Measurements from ENCODE around the gene CFC1.
"Not testable (repeated sequence)": the region's sequence is repeated elsewhere in the genome, so short reads cannot be mapped to it uniquely, and the experiment has no call there.

The CFC1 gene

GRCh38 chr2:130599393-130599792, at the start of gene CFC1:
TSS of gene CFC1 (minus strand) at chr2:130599575. CDS start at chr2:130599287, 288 bp downstream.
- not testable (repeated sequence) for H3K4me3 ChIP-seq (replicated peaks in 1 of 2; ENCODE audit: low read depth in 2 of 2, low read length in 2 of 2); DNase-seq (ENCODE audit: low read depth in 2 of 2)

GRCh38 chr2:130641688-130642087, 42.3 kb upstream of the CFC1 start:
- not testable (repeated sequence) for DNase-seq (ENCODE audit: low read depth in 2 of 2); H3K4me3 ChIP-seq (replicated peaks in 1 of 2; ENCODE audit: low read depth in 2 of 2, low read length in 2 of 2)

GRCh38 chr2:130638973-130639372, 39.6 kb upstream of the CFC1 start:
- not testable (repeated sequence) for H3K4me3 ChIP-seq (replicated peaks in 1 of 2; ENCODE audit: low read depth in 2 of 2, low read length in 2 of 2); DNase-seq (ENCODE audit: low read depth in 2 of 2)

DNA sequence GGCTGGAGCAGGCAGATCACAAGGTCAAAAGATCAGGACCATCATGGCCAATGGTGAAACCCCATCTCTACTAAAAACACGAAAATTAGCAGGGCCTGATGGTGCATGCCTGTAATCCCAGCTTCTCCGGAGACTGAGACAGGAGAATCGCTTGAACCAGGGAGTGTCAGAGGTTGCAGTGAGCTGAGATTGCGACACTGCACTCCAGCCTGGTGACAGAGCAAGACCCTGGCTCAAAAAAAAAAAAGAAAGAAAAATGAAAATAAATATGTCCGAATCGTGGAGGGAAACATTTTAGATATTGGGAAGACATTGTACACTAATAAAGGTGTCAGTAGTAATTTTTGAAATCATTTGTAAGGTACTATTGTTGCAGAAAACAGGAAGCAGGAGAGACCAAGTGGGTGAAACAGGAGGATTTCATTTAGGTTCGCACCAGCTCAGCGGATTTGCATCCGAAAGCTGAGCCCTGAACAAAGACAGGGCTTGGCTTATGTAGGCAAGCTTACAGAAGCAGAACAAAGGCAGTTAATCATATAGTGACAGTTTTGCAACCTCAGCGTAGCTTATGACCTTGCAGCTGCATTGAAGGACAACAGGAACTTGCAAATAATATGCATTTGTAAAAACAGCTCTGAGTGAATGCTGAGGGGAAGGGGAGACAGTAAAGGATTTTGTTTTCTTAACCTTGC, 29.6 kb upstream of the CFC1 start:
- DNase-seq (ENCODE audit: low read depth in 2 of 2); H3K4me3 ChIP-seq (replicated peaks in 1 of 2; ENCODE audit: low read depth in 2 of 2, low read length in 2 of 2): not testable (repeated sequence)

- not testable (repeated sequence) for H3K4me3 ChIP-seq (replicated peaks in 1 of 2; ENCODE audit: low read depth in 2 of 2, low read length in 2 of 2); DNase-seq (ENCODE audit: low read depth in 2 of 2)
These were observed 11.8 kb upstream of the CFC1 start, which contains the start of gene POTEJ for GRCh38 chr2:130611140-130611539. TSS of gene POTEJ (plus strand) at chr2:130611440. CDS start at chr2:130611533, 93 bp downstream.

DNA sequence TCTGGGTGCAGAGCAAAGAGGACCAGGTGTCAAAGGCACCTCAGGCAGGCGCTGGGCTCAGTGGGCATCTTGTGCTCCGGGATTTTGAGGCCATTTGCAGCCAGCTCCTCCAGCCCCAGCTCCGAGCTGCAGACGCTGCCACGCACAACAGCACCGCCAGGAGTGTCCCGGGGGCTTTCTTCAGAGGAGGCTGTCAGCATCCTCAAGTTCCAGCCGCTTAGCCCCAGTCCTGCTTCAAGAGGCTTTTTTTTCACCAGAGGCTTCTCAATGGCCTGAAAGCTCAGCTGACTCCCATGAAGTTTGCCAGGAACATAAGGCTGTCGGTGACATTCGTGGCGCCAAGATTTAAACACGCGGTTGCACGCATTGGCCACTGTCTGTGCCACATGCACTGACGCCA, 11.1 kb upstream of the CFC1 start:
- DNase-seq (ENCODE audit: low read depth in 2 of 2); H3K4me3 ChIP-seq (replicated peaks in 1 of 2; ENCODE audit: low read depth in 2 of 2, low read length in 2 of 2): not testable (repeated sequence)

DNA sequence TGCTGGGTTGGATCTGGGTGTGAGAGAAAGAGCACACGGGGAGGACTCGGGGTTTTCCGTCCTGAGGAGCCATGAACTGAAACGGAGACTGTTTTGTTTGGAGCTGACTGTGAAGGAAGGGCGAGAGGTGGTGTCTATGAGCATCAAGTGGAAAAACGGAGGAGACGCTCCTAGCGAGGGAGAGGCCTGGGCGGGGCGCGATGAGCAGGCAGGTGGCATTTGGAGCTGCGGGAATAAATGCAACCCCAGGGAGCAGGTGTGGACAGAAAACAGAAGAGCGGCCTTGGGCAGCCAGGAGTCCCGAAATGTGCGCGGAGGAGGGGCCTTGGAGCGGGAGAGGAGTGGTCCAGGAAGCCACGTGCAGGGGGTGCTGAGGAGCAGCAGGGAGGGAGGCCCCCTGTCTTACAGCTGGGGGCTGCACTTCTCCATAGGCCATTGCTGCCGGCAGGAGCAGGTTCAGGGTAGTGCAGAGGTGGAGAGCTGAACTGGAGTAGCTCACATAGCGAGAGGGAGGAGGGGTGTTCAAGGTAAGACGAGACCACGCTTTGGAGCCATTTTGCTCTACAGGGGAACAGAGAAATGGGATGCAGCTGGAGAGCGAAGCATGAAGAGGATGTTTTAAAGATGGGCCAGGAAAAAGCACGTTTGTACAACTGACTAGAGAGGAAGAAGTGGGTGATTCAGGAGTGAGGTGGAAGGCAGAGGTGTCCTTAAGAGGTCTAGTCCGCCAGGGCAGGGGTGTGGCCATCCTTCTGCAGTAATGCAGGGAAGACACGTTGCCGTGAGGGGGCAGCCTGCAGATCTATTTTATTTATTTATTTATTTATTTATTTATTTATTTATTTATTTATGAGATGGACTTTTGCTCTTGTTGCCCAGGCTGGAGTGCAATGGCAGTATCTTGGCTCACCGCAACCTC, 9.9 kb upstream of the CFC1 start:
- DNase-seq (ENCODE audit: low read depth in 2 of 2); H3K4me3 ChIP-seq (replicated peaks in 1 of 2; ENCODE audit: low read depth in 2 of 2, low read length in 2 of 2): not testable (repeated sequence)

DNA sequence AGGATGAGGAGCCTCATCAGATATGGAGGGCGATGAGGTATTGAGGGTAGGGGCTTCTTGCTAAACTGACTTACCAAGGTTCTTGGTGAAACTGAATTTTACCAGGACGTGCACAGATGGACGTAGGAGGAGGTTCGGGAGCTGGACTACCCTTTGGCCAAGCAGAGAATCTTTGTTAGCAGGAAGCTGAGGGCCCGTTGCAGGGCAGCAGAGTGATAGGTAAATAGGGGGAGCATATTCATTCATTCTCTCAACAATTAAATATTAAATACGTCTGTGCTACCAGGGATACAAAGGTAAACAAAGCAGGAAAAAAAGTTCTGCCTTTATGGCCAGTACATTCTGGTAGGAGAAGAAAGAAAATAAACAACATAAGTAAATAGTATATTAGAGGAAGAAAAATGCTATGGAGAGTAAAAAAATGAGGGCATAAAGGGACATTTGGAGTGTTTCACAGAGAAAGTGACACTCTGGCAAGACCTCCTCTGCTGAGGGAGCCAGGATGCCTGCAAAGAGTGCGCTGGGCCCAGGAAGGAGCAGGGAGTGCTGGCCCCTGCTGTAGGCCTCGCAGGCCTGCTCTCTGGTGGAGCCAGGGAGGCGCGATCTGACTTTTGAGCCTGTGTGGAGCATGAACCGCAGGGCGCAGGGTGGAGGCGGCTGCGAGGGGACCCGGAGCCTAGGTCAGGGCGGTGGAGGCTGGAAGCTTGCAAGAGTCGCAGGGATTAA, 9.1 kb upstream of the CFC1 start:
- not testable (repeated sequence) for DNase-seq (ENCODE audit: low read depth in 2 of 2); H3K4me3 ChIP-seq (replicated peaks in 1 of 2; ENCODE audit: low read depth in 2 of 2, low read length in 2 of 2)

DNA sequence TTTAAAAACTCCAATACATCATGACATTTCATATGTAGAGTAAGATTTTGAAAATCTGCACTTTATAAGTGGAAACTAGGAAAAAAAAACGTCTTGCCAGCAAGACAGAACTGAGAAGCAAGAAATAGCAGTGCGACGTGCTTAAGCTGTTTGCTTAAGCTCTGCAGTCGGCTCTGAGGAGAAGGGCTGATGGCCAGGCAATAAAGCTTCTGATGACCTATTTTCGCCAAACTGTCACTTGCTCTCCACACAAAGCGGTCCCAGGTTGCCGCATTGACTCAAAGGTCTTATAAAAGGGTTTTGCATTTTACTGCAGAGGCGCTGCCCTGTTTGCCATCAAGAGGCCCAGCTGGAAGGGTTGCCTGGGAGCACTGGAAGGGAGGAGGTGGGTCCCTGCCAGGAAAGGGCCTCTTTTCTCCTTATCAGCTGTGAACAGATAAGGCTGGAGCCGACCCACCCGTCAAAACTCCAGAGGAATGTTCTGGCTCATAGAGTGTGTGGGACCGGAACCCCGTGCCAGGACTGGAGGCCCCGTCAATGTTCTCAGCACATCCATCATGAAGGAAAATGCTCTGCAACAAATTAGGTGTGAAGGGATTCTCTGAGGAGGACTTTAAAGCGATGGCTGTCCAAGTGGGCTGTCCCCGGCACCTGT, 2.4 kb upstream of the CFC1 start:
- DNase-seq (ENCODE audit: low read depth in 2 of 2): not testable (repeated sequence)

DNA sequence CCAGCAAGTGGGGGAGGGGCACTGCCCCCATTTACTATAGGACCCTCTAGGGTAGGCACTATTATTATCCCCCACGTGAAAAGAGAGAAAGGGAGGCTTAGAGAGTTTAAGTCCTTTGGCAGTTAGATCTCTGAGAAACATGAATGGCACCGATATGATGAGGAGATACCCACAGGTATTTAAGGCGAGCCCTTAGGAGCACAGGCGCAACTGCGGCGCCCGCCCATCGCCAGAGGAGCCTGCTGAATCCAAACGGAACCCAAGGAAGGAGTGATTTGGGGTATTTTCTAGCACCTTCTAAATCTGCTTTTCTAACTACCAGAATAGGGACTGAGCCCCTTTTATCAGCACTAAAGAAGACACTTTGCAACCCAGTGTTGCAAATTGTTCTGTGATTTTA, 551 bp upstream of the CFC1 start:
- not testable (repeated sequence) for DNase-seq (ENCODE audit: low read depth in 2 of 2); H3K4me3 ChIP-seq (replicated peaks in 1 of 2; ENCODE audit: low read depth in 2 of 2, low read length in 2 of 2)

More for the DNA sequence above, 2.4 kb upstream of the CFC1 start:
- H3K4me3 ChIP-seq (replicated peaks in 1 of 2; ENCODE audit: low read depth in 2 of 2, low read length in 2 of 2): not testable (repeated sequence)

DNA sequence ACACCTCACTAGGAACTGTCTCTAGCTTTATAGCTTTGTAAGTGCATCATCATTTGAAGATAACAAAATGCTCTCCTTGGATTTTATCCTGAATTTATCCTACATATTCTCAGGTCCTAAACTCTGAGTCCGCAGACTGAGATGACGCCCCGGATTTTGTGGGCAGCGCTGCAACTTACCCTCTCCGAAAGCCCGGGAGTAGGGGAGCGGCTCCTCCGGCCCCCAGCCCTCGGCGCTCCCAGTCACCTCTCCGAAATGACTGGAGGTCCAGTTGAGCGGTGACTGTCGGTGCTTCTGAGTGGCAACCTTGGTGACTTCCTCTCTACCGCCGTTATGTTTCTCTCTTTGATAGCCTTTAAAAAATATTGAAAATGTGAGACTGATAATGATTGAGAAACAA, 912 bp downstream of the CFC1 start:
- not testable (repeated sequence) for DNase-seq (ENCODE audit: low read depth in 2 of 2); H3K4me3 ChIP-seq (replicated peaks in 1 of 2; ENCODE audit: low read depth in 2 of 2, low read length in 2 of 2)

GRCh38 chr2:130597994-130598393, 1.4 kb downstream of the CFC1 start:
- DNase-seq (ENCODE audit: low read depth in 2 of 2); H3K4me3 ChIP-seq (replicated peaks in 1 of 2; ENCODE audit: low read depth in 2 of 2, low read length in 2 of 2): not testable (repeated sequence)

- DNase-seq (ENCODE audit: low read depth in 2 of 2); H3K4me3 ChIP-seq (replicated peaks in 1 of 2; ENCODE audit: low read depth in 2 of 2, low read length in 2 of 2): not testable (repeated sequence)
These were observed 2.6 kb downstream of the CFC1 start for GRCh38 chr2:130596757-130597156.

DNA sequence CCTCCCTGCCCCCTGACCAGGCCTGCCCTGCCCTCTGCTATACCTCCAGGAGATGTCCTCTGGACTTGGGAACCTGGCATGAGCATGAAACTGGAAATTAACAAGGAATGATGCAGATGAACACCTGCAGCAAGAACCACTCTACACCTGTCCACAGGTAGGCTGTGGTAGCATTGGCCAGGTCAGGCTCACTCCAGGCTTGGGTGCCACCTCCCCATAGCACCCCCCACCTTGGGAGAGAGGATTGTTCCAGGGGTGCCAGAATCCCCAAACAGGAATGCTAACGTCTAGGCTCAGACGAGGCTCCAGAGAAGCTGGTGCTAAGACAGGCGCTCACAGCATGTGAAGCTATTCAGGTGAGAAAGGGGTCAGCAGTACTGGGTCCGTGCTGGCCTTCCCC, 5.4 kb downstream of the CFC1 start:
- DNase-seq (ENCODE audit: low read depth in 2 of 2); H3K4me3 ChIP-seq (replicated peaks in 1 of 2; ENCODE audit: low read depth in 2 of 2, low read length in 2 of 2): not testable (repeated sequence)

GRCh38 chr2:130592791-130593414, 6.5 kb downstream of the CFC1 start:
- H3K4me3 ChIP-seq (replicated peaks in 1 of 2; ENCODE audit: low read depth in 2 of 2, low read length in 2 of 2); DNase-seq (ENCODE audit: low read depth in 2 of 2): not testable (repeated sequence)

DNA sequence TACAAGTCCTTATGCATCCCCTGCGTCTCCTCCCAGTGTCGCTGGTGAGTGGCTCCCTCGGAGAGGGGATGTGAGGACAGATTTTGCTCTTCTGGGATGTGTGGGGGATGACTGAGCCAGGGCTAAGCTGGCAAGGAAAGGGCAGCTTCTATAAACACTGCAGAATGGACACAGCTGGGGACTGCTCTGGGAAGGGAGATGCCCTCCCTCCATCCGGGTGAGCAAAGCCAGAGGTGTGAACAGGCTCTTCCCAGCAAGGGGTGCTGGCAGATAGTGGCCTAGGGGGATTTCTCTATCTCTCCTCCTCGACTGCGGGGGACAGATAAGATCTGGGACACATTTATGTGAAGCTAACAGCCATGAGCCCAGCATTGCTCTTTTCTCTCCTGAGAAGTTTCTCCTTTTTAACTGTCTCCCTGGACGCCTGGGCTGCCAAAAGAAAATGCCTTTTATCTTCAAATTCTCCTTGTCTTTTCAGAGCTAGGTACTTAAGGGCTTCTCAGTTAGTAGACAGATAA, 8.5 kb downstream of the CFC1 start:
- H3K4me3 ChIP-seq (replicated peaks in 1 of 2; ENCODE audit: low read depth in 2 of 2, low read length in 2 of 2); DNase-seq (ENCODE audit: low read depth in 2 of 2): not testable (repeated sequence)

DNA sequence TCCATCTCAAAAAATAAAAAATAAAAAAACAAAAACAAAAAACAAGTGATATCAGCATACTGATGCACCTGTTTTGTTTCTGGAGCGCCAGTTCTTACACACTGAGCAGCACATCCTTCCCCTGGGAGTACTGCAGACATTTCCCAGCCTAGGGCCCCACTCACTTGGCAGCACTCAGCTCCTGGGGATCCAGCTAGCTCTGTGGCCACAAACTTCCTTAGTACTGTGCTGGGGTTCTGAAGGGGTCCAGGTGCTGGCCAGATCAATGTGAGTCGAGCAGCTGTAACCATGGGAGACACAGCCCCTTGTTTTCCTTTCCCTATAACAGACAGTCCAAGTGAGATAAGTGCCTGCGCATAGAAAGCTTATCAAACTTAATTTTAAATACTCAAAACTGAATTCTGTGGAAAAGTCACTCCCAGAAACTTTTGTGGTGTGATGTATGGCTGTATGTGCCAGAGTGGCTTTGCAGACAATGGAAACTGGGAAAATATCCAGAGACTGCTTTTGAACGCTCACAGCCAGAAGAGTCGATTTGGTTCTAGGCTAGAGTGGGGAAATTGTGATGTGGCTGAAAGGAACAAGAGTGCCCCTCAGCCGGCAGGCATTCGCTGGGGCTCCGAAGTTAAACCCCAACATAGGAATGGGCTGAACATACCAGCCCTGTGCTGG, 9.1 kb downstream of the CFC1 start:
- not testable (repeated sequence) for H3K4me3 ChIP-seq (replicated peaks in 1 of 2; ENCODE audit: low read depth in 2 of 2, low read length in 2 of 2); DNase-seq (ENCODE audit: low read depth in 2 of 2)

All from cardiac fibroblast (primary cell).